Heart left ventricle (tissue), 16 donors: Measurements from ENCODE around the gene GOLPH3L. TPM values are rescaled to one million over a fixed set of nuclear protein-coding genes. Genes with fewer than 3 reads are reported as not detected.
"Not testable (repeated sequence)": the region's sequence is repeated elsewhere in the genome, so short reads cannot be mapped to it uniquely, and the experiment has no call there.

Experiments
- ATAC-seq, 4 donors: fragments of 200-7000 bp; cut with Tn5 transposase; one replicate each; pipeline ENCODE4 v1.9.1; 2020 to 2022; ENCODE audit warnings: moderate library complexity in 4 of 4, mild to moderate bottlenecking in 3 of 4, moderate number of reproducible peaks in 1 of 4
- DNase-seq, 5 donors: peaks; one replicate each; pipeline ENCODE4 v3.0.0-alpha.2; 2020
- H3K27ac ChIP-seq, 12 donors: fragments of 200-600 bp; sonication (generic) in 4 of 12; one replicate each; pipeline versions ENCODE4 v1.5.0 to v1.8.0; 2016 to 2022; ENCODE audit warnings: mild to moderate bottlenecking in 2 of 12
- H3K27me3 ChIP-seq, 9 donors: fragments of 200-600 bp; sonication (generic) in 2 of 9; one replicate each; pipeline versions ENCODE4 v1.5.1 to v1.8.0; 2016 to 2022; ENCODE audit warnings: mild to moderate bottlenecking in 3 of 9
- H3K36me3 ChIP-seq, 9 donors: fragments of 200-600 bp; sonication (generic) in 2 of 9; one replicate each; pipeline versions ENCODE4 v1.5.0 to v1.8.0; 2018 to 2022; ENCODE audit warnings: mild to moderate bottlenecking in 2 of 9
- H3K4me1 ChIP-seq, 12 donors: fragments of 200-600 bp; sonication (generic) in 4 of 12; one replicate each; pipeline versions ENCODE4 v1.5.0 to v1.8.0; 2016 to 2022; ENCODE audit warnings: mild to moderate bottlenecking in 3 of 12
- H3K4me3 ChIP-seq, 12 donors: fragments of 200-600 bp; sonication (generic) in 4 of 12; one replicate each; pipeline versions ENCODE4 v1.5.0 to v1.8.0; 2017 to 2022; ENCODE audit warnings: mild to moderate bottlenecking in 9 of 12, moderate library complexity in 4 of 12
- H3K9me3 ChIP-seq, 12 donors: fragments of 200-600 bp; sonication (generic) in 4 of 12; one replicate each; pipeline versions ENCODE4 v1.5.0 to v1.8.0; 2016 to 2022; ENCODE audit warnings: mild to moderate bottlenecking in 1 of 12
- CTCF ChIP-seq, 12 donors: fragments of 200-600 bp; sonication (generic) in 4 of 12; IDR thresholded peaks; one replicate each; pipeline versions ENCODE4 v1.5.0 to v1.8.0; 2018 to 2022; ENCODE audit warnings: antibody characterized with exemption in 12 of 12, mild to moderate bottlenecking in 5 of 12
- POLR2A ChIP-seq, 2 donors: fragments of 450-650 bp; IDR thresholded peaks; one replicate each; pipeline ENCODE4 v1.6.1; 2017; ENCODE audit warnings: antibody characterized with exemption in 2 of 2, mild to moderate bottlenecking in 2 of 2, moderate library complexity in 2 of 2
- WGBS, 4 donors: extraction: QIAGEN DNeasy Blood & Tissue Kit in 2 of 4; methylation state at CpG; one replicate each; pipeline versions ENCODE4 v1.1.5 to v1.1.7; 2013 to 2018; 5-methylcytosine and 5-hydroxymethylcytosine counted together
- intact Hi-C, 10 donors: fragments of 100-400 bp; cut with DNase I; formaldehyde crosslinking; loops; one replicate each; pipeline versions ENCODE4 v1.11.1 to v1.14.2; 2022
- polyA plus RNA-seq, 2 donors: library from polyadenylated mRNA; stranded (reverse); fragments of 200-250 nt; gene quantifications; one replicate each; pipeline ENCODE4 v1.2.3, GENCODE V29; 2013
- total RNA-seq, 9 donors: library from RNA; depleted of rRNA in 2 of 9; stranded (reverse); fragments of >200 nt in 2 of 9; fragmentation: NEBNext Ultra II Directional in 3 of 9; extraction: Animal tissue kit (Norgen Biotek cat#: 25700) in 3 of 9; gene quantifications; one replicate each; pipeline versions ENCODE4 v1.1.0 to v1.2.4, GENCODE V29; 2016 to 2023
- donor health status: ischemic (EF 13 %, LVEDD 7.1; RV severe dilation, severe dysfunction).
- donor health status: healthy with polysubstance abuse.
- donor health status: DM: no; HTN: yes; CAD: no.
- donor health status: DM: no; HTN: no; CAD: no.
- donor health status: ischemic (EF 25% LVEDD 6.9; RV normal size, moderate dysfunction).
- donor health status: ischemic (EF 25% LVEDD 5.7; RV mildly dilated, moderate dysfunction).
- donor health status: healthy.
- donor health status: DM: yes; HTN: yes; CAD: no.
- donor health status: ischemic (EF 35%, LVEDD 5.7; RV mildly dilated, moderate dysfunction).
- donor health status: nonischemic (EF 11% LVEDD 7.7; RV severe dilation, severe dysfunction).
- donor health status: DM: yes; HTN: yes; CAD: no.
- donor health status: PGD.
- donor health status: ischemic (EF 29% LVEDD 5.4; RV normal size, mild dysfunction).
- donor health status: nonischemic (EF 23%, LVEDD 6.1; RV moderate dilation, normal function).

Gene GOLPH3L
- total and polyA plus RNA-seq, 11 donors, result 5.5 to 22.1 (median 14.4) TPM

GRCh38 chr1:150626150-150626549 lies 70.8 kb downstream of the GOLPH3L start:
- 84 to 87% (median 85%) methylated on average over 2 of the region's 2 CpGs for WGBS, 4 donors
- intact Hi-C loops, result loop anchor here in 5 of 10 donors (5.0 to 10.0 kb wide), 5 partner anchors 49 to 164 kb away; partner anchors contain the start of genes GOLPH3L (in 1 of the 5), MCL1 (in 1 of the 5) and TARS2 (in 1 of the 5)

DNA sequence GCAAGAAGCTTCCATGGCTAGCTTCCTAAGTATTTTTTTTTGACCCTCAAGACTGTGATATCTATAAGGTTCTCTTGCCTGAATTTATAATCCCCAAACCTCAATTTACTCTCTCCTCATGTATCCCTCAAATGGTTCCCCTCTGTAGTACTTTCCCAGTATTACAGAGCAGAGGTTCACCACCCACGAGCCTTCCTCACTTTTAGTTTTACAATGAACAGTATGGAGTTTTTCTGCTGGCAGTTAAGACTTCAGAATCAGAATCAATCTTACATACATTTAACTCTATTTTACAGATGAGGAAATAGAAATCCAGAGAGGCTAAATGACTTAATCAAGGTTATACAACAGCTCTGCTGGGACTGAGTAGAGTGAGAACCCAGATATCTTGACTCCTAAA lies 72.4 kb downstream of the GOLPH3L start:
- intact Hi-C loops, result loop anchor here in 7 of 10 donors (5.0 to 10.0 kb wide), 5 partner anchors 47 to 162 kb away; partner anchors contain the start of genes MCL1 (in 3 of the 7) and TARS2 (in 1 of the 7)
- Histone ChIP-seq H3K4me1 (peaks cover 19 to 63% (median 47%) of the 10 kb centered on the region in 12 donors), H3K36me3 (peaks cover 0 to 81% (median 66%) of the 10 kb centered on the region in 9 donors)
- not testable (repeated sequence) for DNase-seq, ATAC-seq, H3K27me3 ChIP-seq, H3K4me3 ChIP-seq, H3K9me3 ChIP-seq, H3K27ac ChIP-seq
- 88 to 94% (median 92%) methylated on average over 1 of the region's 1 CpG for WGBS, 4 donors

More at GRCh38 chr1:150626150-150626549, 70.8 kb downstream of the GOLPH3L start:
- TF ChIP-seq POLR2A (IDR thresholded peaks at IDR 0.05) (no peak), CTCF (IDR thresholded peaks at IDR 0.05) (no peak)
- no peak for DNase-seq
- H3K4me3 ChIP-seq, result no peak overlapping the region
- H3K27me3 ChIP-seq, result no peaks in the 10 kb centered on the region
- H3K36me3 ChIP-seq, result peaks cover 0 to 65% (median 58%) of the 10 kb centered on the region in 9 donors
- H3K9me3 ChIP-seq, result no peaks in the 10 kb centered on the region
- ATAC-seq, result no peak
- H3K27ac ChIP-seq, result no peak overlapping the region
- H3K4me1 ChIP-seq, result peaks cover 9 to 56% (median 40%) of the 10 kb centered on the region in 12 donors

- H3K4me3 ChIP-seq, H3K27me3 ChIP-seq, ATAC-seq, H3K27ac ChIP-seq, H3K9me3 ChIP-seq, DNase-seq: not testable (repeated sequence)
- H3K36me3 ChIP-seq, result peaks cover 0 to 85% (median 66%) of the 10 kb centered on the region in 9 donors
- 92 to 100% (median 98%) methylated on average over 1 of the region's 1 CpG for WGBS, 4 donors
- peaks cover 19 to 67% (median 51%) of the 10 kb centered on the region in 12 donors for H3K4me1 ChIP-seq
- intact Hi-C loops, result loop anchor here in 7 of 10 donors (5.0 to 10.0 kb wide), 5 partner anchors 47 to 162 kb away; partner anchors contain the start of genes MCL1 (in 3 of the 7) and TARS2 (in 1 of the 7)
Observed at GRCh38 chr1:150624134-150624533, 72.8 kb downstream of the GOLPH3L start.

- peaks cover 0 to 96% (median 77%) of the 10 kb centered on the region in 9 donors for H3K36me3 ChIP-seq
Observed at GRCh38 chr1:150622303-150622975, 74.5 kb downstream of the GOLPH3L start.

More at GRCh38 chr1:150622303-150622975, 74.5 kb downstream of the GOLPH3L start:
- Histone ChIP-seq H3K27me3 (no peaks in the 10 kb centered on the region), H3K9me3 (no peaks in the 10 kb centered on the region), H3K4me3 (no peak overlapping the region), H3K4me1 (peaks cover 16 to 60% (median 43%) of the 10 kb centered on the region in 12 donors), H3K27ac (peak overlapping the region in 11 of 12 donors; percentile 12 to 88 (median 70))
- WGBS, 4 donors, result 11 to 26% (median 18%) methylated on average over 8 of the region's 8 CpGs
- ATAC-seq, result peak; percentile 35 to 74 (median 60)
- intact Hi-C loops, result loop anchor here in 8 of 10 donors (1.0 to 10.0 kb wide), 7 partner anchors 45 to 160 kb away; partner anchors contain the start of genes MCL1 (in 3 of the 8) and TARS2 (in 1 of the 8)
- TF ChIP-seq POLR2A (IDR thresholded peaks at IDR 0.05) (no peak), CTCF (IDR thresholded peaks at IDR 0.05) (peak in 4 of 12 donors; percentile 6 to 32 (median 24))
- DNase-seq, result peak; percentile 49 to 73 (median 63)
